Neural cell (in vitro differentiated cells): Measurements from ENCODE around the gene CLDN6. TPM values are rescaled to one million over a fixed set of nuclear protein-coding genes. Genes with fewer than 3 reads are reported as not detected.

Experiments used
- H2AFZ ChIP-seq: fragments of 200-600, 300-800 bp; sonication (generic), shearing (Covaris generic); 2 replicates; pipeline ENCODE4 v1.6.0; 2014; ENCODE audit warnings: low read depth, mild to moderate bottlenecking, antibody characterized with exemption, low read length, moderate library complexity
- H3F3A ChIP-seq: fragments of 200-600 bp; shearing (Covaris generic); 2 replicates; pipeline ENCODE4 v1.6.1; 2016; ENCODE audit warnings: mild to moderate bottlenecking, moderate library complexity, mixed read lengths, antibody characterized with exemption, low read length; ENCODE audit not compliant: insufficient read depth, poor library complexity, severe bottlenecking
- H3K27ac ChIP-seq: fragments of 200-600, 300-800 bp; sonication (generic), shearing (Covaris generic); 2 replicates; pipeline ENCODE4 v1.5.1; 2014; ENCODE audit warnings: mild to moderate bottlenecking, low read length, moderate library complexity
- H3K27me3 ChIP-seq: fragments of 300-800, 200-600 bp; sonication (generic), shearing (Covaris generic); 2 replicates; pipeline ENCODE4 v1.6.0; 2014; ENCODE audit warnings: mild to moderate bottlenecking, low read depth, low read length, moderate library complexity; ENCODE audit not compliant: insufficient read depth
- H3K36me3 ChIP-seq: fragments of 300-800, 200-600 bp; sonication (generic), shearing (Covaris generic); 2 replicates; pipeline ENCODE4 v1.5.1; 2014; ENCODE audit warnings: mild to moderate bottlenecking, antibody characterized with exemption, low read length, moderate library complexity; ENCODE audit not compliant: insufficient read depth
- H3K4me2 ChIP-seq: fragments of 300-800, 200-600 bp; sonication (generic), shearing (Covaris generic); 2 replicates; pipeline ENCODE4 v1.6.0; 2014; ENCODE audit warnings: mild to moderate bottlenecking, low read length
- H3K4me3 ChIP-seq: fragments of 300-800, 200-600 bp; sonication (generic), shearing (Covaris generic); 2 replicates; pipeline ENCODE4 v1.5.1; 2014; ENCODE audit warnings: mild to moderate bottlenecking, low read length, moderate library complexity
- H3K79me2 ChIP-seq: fragments of 200-600 bp; shearing (Covaris generic); replicated peaks from 2 replicates; pipeline ENCODE4 v1.6.0; 2014; ENCODE audit warnings: mild to moderate bottlenecking, low read length, moderate library complexity; ENCODE audit not compliant: insufficient read depth
- H3K9ac ChIP-seq: fragments of 300-800, 200-600 bp; sonication (generic), shearing (Covaris generic); 2 replicates; pipeline ENCODE4 v1.6.1; 2016; ENCODE audit warnings: mild to moderate bottlenecking, low read length, mixed read lengths
- H3K9me2 ChIP-seq: fragments of 200-600 bp; shearing (Covaris generic); 2 replicates; pipeline ENCODE4 v1.6.1; 2016; ENCODE audit warnings: mild to moderate bottlenecking, low read length, mixed read lengths; ENCODE audit not compliant: insufficient read depth
- H3K9me3 ChIP-seq: fragments of 200-600, 300-800 bp; sonication (generic), shearing (Covaris generic); 2 replicates; pipeline ENCODE4 v1.6.1; 2016; ENCODE audit warnings: mild to moderate bottlenecking, mixed run types, low read length, moderate library complexity, mixed read lengths
- H4K20me1 ChIP-seq: fragments of 200-600 bp; shearing (Covaris generic); 2 replicates; pipeline ENCODE4 v1.6.1; 2016; ENCODE audit warnings: mild to moderate bottlenecking, mixed run types; ENCODE audit not compliant: insufficient read depth
- EP300 ChIP-seq: fragments of 450-650 bp; conservative IDR thresholded peaks from 2 replicates; pipeline ENCODE4 v1.6.1; 2014; ENCODE audit warnings: antibody characterized with exemption, mild to moderate bottlenecking, moderate library complexity; ENCODE audit not compliant: poor library complexity, severe bottlenecking
- EZH2 ChIP-seq: fragments of 200-600, 300-800 bp; shearing (Covaris generic), sonication (generic); IDR thresholded peaks from 2 replicates; pipeline ENCODE4 v1.6.1; 2014; ENCODE audit warnings: antibody characterized with exemption, low read length, borderline replicate concordance, mild to moderate bottlenecking; ENCODE audit not compliant: insufficient read depth, poor library complexity, severe bottlenecking
- MXI1 ChIP-seq: fragments of 450-650 bp; conservative IDR thresholded peaks from 2 replicates; pipeline ENCODE4 v1.6.1; 2014; ENCODE audit warnings: antibody characterized with exemption, mild to moderate bottlenecking; ENCODE audit not compliant: poor library complexity, severe bottlenecking
- POLR2AphosphoS5 ChIP-seq: IDR thresholded peaks from 2 replicates; pipeline ENCODE4 v1.6.1; 2012
- RAD21 ChIP-seq: fragments of 450-650 bp; conservative IDR thresholded peaks from 2 replicates; pipeline ENCODE4 v1.6.1; 2014; ENCODE audit warnings: antibody characterized with exemption, mild to moderate bottlenecking, moderate library complexity
- SMC3 ChIP-seq: fragments of 450-650 bp; conservative IDR thresholded peaks from 2 replicates; pipeline ENCODE4 v1.6.1; 2014; ENCODE audit warnings: antibody characterized with exemption, mild to moderate bottlenecking, moderate library complexity; ENCODE audit not compliant: poor library complexity
- TAF1 ChIP-seq: IDR thresholded peaks from 2 replicates; pipeline ENCODE4 v1.6.1; 2012; ENCODE audit warnings: low read depth
- polyA plus RNA-seq: library from polyadenylated mRNA; depleted of rRNA; stranded (reverse); fragments of >200 nt; gene quantifications from 2 replicates; pipeline ENCODE4 v1.2.3, GENCODE V29; 2014
- TF ChIP-seq, protein P1 (sequence below): fragments of 450-650 bp; IDR thresholded peaks from 2 replicates; pipeline ENCODE4 v1.5.1; 2014; ENCODE audit warnings: antibody characterized with exemption, mild to moderate bottlenecking, moderate library complexity; ENCODE audit not compliant: poor library complexity, severe bottlenecking
- TF ChIP-seq, protein P2 (sequence below): IDR thresholded peaks from 2 replicates; pipeline ENCODE4 v1.6.1; 2012; ENCODE audit warnings: borderline replicate concordance

CLDN6 gene
- polyA plus RNA-seq, 1 donor from 2014 or later = not detected

DNA sequence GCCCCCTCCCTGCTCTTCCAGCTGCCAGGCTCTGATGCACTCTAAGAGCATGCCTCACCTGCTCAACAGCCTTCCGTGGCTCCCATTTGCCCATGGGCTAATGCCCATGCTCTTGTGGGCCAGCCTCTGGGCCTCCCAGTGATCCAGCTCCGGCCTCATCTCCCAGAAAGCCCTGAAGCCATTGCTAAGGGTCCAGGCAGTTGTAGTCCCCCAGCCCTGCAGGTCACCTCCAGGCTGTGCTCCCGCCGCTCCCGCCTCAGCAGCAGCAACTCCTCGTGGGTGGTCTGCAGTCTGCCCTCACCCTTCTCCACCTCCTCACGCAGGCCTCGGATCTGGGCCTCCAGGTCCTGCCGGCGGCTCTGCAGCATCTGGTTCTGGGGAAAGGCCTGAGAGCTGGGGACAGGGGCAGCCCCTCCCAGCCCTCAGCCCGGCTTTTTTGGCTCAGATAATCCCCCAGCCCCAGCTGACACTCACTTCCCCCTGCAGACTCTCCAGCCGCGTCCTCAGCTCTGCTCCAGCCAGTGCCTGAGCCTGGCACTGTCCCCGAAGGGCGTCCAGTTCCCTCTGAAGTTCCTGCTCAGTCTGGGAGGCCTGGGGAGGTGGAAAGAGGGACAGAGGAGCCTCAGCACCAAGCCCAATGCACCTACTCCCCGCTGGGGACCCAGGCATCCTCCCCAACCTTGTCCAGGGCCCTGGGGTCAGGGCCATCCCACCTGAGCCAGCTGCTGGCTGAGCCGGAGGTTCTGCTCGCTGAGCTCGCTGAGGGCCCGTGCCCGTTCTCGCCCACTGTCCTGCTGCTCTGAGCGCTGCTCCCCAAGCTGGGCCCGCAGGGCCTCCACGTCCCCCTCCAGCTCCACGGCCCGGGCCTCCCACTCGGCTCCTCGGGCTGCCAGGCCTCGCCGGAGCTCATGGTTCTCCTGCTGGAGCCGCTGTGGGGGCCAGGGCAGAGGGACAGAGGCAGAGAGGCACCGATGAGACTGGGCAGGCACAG is 12.5 kb upstream of the CLDN6 start:
- no peak overlapping the region for H2AFZ ChIP-seq
- no peaks in the 10 kb centered on the region for H3K79me2 ChIP-seq
- no peak overlapping the region for H3K27ac ChIP-seq
- no peaks in the 10 kb centered on the region for H3K9me2 ChIP-seq
- H3K4me2 ChIP-seq = no peak overlapping the region
- TF ChIP-seq EZH2 (no peak), SMC3 (no peak), TAF1 (no peak), POLR2AphosphoS5 (no peak), MXI1 (no peak), EP300 (no peak), RAD21 (no peak)
- TF ChIP-seq, protein P1, sequence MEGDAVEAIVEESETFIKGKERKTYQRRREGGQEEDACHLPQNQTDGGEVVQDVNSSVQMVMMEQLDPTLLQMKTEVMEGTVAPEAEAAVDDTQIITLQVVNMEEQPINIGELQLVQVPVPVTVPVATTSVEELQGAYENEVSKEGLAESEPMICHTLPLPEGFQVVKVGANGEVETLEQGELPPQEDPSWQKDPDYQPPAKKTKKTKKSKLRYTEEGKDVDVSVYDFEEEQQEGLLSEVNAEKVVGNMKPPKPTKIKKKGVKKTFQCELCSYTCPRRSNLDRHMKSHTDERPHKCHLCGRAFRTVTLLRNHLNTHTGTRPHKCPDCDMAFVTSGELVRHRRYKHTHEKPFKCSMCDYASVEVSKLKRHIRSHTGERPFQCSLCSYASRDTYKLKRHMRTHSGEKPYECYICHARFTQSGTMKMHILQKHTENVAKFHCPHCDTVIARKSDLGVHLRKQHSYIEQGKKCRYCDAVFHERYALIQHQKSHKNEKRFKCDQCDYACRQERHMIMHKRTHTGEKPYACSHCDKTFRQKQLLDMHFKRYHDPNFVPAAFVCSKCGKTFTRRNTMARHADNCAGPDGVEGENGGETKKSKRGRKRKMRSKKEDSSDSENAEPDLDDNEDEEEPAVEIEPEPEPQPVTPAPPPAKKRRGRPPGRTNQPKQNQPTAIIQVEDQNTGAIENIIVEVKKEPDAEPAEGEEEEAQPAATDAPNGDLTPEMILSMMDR = no peak
- TF ChIP-seq, protein P2, sequence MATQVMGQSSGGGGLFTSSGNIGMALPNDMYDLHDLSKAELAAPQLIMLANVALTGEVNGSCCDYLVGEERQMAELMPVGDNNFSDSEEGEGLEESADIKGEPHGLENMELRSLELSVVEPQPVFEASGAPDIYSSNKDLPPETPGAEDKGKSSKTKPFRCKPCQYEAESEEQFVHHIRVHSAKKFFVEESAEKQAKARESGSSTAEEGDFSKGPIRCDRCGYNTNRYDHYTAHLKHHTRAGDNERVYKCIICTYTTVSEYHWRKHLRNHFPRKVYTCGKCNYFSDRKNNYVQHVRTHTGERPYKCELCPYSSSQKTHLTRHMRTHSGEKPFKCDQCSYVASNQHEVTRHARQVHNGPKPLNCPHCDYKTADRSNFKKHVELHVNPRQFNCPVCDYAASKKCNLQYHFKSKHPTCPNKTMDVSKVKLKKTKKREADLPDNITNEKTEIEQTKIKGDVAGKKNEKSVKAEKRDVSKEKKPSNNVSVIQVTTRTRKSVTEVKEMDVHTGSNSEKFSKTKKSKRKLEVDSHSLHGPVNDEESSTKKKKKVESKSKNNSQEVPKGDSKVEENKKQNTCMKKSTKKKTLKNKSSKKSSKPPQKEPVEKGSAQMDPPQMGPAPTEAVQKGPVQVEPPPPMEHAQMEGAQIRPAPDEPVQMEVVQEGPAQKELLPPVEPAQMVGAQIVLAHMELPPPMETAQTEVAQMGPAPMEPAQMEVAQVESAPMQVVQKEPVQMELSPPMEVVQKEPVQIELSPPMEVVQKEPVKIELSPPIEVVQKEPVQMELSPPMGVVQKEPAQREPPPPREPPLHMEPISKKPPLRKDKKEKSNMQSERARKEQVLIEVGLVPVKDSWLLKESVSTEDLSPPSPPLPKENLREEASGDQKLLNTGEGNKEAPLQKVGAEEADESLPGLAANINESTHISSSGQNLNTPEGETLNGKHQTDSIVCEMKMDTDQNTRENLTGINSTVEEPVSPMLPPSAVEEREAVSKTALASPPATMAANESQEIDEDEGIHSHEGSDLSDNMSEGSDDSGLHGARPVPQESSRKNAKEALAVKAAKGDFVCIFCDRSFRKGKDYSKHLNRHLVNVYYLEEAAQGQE = no peak
- no peak overlapping the region for H3K9ac ChIP-seq
- H4K20me1 ChIP-seq = no peaks in the 10 kb centered on the region
- no peaks in the 10 kb centered on the region for H3K9me3 ChIP-seq
- H3K36me3 ChIP-seq = no peaks in the 10 kb centered on the region
- H3F3A ChIP-seq = no peaks in the 10 kb centered on the region
- no peak overlapping the region for H3K4me3 ChIP-seq
- H3K27me3 ChIP-seq = peaks cover 31% of the 10 kb centered on the region

DNA sequence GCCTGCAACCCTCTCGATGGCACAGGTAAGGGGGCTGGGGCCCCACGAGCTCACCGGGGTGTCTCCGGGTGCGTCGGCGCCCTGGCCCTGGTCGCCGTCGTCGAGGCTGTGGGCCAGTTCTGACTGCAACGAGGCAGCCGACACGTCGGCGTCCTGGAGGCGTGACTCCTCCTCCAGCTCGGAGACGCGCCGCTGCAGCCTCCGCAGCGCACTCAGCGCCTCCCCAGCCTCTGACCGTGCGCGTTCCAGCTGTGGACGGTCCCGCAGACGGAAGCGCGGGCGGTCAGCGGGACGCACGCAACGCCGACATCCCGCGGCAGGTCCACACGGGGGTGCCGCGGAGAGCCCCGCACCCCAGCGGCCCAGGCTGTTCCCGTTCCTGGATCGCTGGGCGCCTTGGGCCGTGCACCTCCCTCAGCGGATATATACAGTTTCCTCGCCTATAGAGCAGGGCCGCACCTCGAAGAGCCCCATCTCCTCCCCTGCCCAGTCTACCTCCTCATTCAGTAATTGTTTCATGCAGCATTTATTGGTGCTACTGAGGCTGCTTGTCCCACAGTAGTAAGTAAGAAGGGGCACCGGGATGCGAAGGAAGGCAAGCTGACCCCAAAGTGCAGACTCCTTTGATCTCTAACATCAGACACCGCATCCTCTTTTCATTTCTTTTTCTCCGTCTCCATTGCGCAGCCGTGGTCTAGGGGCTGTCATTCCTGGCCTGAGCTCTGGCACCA is 11.7 kb upstream of the CLDN6 start:
- no peak overlapping the region for H3K4me2 ChIP-seq
- no peak overlapping the region for H3K9ac ChIP-seq
- H3K27me3 ChIP-seq = peaks cover 24% of the 10 kb centered on the region
- H3K4me3 ChIP-seq = no peak overlapping the region
- H3K79me2 ChIP-seq = no peaks in the 10 kb centered on the region
- H3K9me3 ChIP-seq = no peaks in the 10 kb centered on the region
- no peaks in the 10 kb centered on the region for H4K20me1 ChIP-seq
- H3K36me3 ChIP-seq = no peaks in the 10 kb centered on the region
- TF ChIP-seq SMC3 = no peak
- no peak for TF ChIP-seq EZH2
- no peak for TF ChIP-seq EP300
- no peak for TF ChIP-seq MXI1
- no peak for TF ChIP-seq RAD21
- no peak for TF ChIP-seq POLR2AphosphoS5
- no peak for TF ChIP-seq TAF1
- TF ChIP-seq, protein P2 = no peak
- TF ChIP-seq, protein P1 = no peak
- H3F3A ChIP-seq = no peaks in the 10 kb centered on the region
- no peak overlapping the region for H3K27ac ChIP-seq
- H2AFZ ChIP-seq = no peak overlapping the region
- H3K9me2 ChIP-seq = no peaks in the 10 kb centered on the region
